Neural crest cell (in vitro differentiated cells): ENCODE data around the gene GSS. TPM values are rescaled to one million over a fixed set of nuclear protein-coding genes. Genes with fewer than 3 reads are reported as not detected.

Source experiments
- DNase-seq: peaks from one replicate; pipeline ENCODE4 v3.0.0; 2021; ENCODE audit warnings: low read depth, mixed read lengths, low spot score
- H3K27ac Mint-ChIP-seq: one replicate; pipeline ENCODE4 v1.8.0; 2021; ENCODE audit warnings: mild to moderate bottlenecking, mixed read lengths; ENCODE audit not compliant: unreplicated experiment
- H3K27me3 Mint-ChIP-seq: 2 replicates; pipeline ENCODE4 v1.8.0; 2021; ENCODE audit warnings: low read depth, mild to moderate bottlenecking, mixed read lengths
- H3K36me3 Mint-ChIP-seq: 2 replicates; pipeline ENCODE4 v1.8.0; 2021; ENCODE audit warnings: low read depth, mild to moderate bottlenecking, mixed read lengths
- H3K4me1 Mint-ChIP-seq: 2 replicates; pipeline ENCODE4 v1.8.0; 2021; ENCODE audit warnings: mixed read lengths
- H3K4me3 Mint-ChIP-seq: one replicate; pipeline ENCODE4 v1.8.0; 2021; ENCODE audit warnings: mild to moderate bottlenecking, mixed read lengths
- H3K9me3 Mint-ChIP-seq: 2 replicates; pipeline ENCODE4 v1.8.0; 2021; ENCODE audit warnings: mixed read lengths
- total RNA-seq: library from RNA; stranded (reverse); gene quantifications from 2 replicates; pipeline ENCODE4 v1.2.1, GENCODE V29; 2021
- TF ChIP-seq, protein P1 (sequence below): fragments of 200-600 bp; sonication (generic); conservative IDR thresholded peaks from 2 replicates; pipeline ENCODE4 v1.5.0; 2021; ENCODE audit warnings: antibody characterized with exemption, mild to moderate bottlenecking

GSS gene
- total RNA-seq, 1 donor from 2014 or later, result 78.8 TPM

GRCh38 chr20:34995696-34996095, 40.1 kb upstream of the GSS start:
- H3K9me3 Mint-ChIP-seq, result no peaks in the 10 kb centered on the region
- no peaks in the 10 kb centered on the region for H3K4me1 Mint-ChIP-seq
- TF ChIP-seq, protein P1, sequence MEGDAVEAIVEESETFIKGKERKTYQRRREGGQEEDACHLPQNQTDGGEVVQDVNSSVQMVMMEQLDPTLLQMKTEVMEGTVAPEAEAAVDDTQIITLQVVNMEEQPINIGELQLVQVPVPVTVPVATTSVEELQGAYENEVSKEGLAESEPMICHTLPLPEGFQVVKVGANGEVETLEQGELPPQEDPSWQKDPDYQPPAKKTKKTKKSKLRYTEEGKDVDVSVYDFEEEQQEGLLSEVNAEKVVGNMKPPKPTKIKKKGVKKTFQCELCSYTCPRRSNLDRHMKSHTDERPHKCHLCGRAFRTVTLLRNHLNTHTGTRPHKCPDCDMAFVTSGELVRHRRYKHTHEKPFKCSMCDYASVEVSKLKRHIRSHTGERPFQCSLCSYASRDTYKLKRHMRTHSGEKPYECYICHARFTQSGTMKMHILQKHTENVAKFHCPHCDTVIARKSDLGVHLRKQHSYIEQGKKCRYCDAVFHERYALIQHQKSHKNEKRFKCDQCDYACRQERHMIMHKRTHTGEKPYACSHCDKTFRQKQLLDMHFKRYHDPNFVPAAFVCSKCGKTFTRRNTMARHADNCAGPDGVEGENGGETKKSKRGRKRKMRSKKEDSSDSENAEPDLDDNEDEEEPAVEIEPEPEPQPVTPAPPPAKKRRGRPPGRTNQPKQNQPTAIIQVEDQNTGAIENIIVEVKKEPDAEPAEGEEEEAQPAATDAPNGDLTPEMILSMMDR, result no peak
- H3K27ac Mint-ChIP-seq, result no peak overlapping the region
- peaks cover 5% of the 10 kb centered on the region for H3K27me3 Mint-ChIP-seq
- peaks cover 11% of the 10 kb centered on the region for H3K36me3 Mint-ChIP-seq
- no peak for DNase-seq
- peak overlapping the region; percentile 36 for H3K4me3 Mint-ChIP-seq

DNA sequence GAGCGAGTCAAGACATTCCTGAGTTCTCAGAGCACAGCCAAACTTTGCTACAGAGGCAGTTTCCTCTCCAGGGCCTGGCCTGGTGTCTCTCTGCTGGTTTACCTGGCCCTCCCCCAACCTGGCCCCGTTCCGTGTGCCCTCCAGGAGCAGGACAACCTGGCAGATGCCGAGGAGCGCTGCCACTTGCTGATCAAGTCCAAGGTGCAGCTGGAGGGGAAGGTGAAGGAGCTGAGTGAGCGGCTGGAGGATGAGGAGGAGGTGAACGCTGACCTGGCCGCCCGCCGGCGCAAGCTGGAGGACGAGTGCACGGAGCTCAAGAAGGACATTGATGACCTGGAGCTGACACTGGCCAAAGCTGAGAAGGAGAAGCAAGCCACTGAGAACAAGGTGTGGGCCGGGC, 39.6 kb upstream of the GSS start:
- H3K36me3 Mint-ChIP-seq, result peaks cover 10% of the 10 kb centered on the region
- TF ChIP-seq, protein P1, result no peak
- peaks cover 5% of the 10 kb centered on the region for H3K27me3 Mint-ChIP-seq
- no peak overlapping the region for H3K4me3 Mint-ChIP-seq
- no peaks in the 10 kb centered on the region for H3K4me1 Mint-ChIP-seq
- no peak overlapping the region for H3K27ac Mint-ChIP-seq
- H3K9me3 Mint-ChIP-seq, result no peaks in the 10 kb centered on the region
- DNase-seq, result no peak

DNA sequence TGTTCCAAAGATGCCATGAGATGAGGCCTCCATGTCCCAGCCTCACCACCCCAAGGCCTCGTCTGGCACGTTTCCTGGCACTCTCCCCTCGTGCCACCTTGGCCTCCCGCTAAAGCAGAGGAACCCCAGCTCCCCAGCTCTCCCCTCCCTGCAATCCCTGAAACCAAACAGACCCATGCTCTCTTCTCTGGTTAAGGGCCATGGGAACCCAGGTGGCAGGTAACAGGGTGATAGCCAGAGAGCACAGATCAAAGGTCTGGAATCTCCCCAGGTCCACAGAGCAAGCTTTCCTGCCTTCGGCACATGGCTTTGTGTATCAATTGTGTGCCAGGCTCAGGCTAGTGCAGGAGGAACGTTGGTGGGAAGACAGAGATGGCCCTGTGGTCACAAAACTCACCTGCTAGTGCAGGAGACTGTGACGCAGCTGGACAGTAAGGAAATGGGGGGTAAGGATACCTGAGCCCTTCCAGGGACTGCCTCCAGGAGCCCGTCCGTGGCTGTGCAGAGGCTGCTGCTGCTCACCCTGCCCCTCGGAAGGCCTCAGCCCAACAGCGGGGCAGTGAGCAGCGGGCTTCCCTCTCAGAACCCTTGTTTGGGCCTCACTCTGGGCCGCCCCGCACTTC, 39.0 kb upstream of the GSS start:
- TF ChIP-seq, protein P1, result no peak
- no peak overlapping the region for H3K4me3 Mint-ChIP-seq
- no peak for DNase-seq
- no peaks in the 10 kb centered on the region for H3K9me3 Mint-ChIP-seq
- H3K4me1 Mint-ChIP-seq, result no peaks in the 10 kb centered on the region
- H3K36me3 Mint-ChIP-seq, result peaks cover 10% of the 10 kb centered on the region
- H3K27me3 Mint-ChIP-seq, result peaks cover 5% of the 10 kb centered on the region
- H3K27ac Mint-ChIP-seq, result no peak overlapping the region

- Mint-ChIP-seq H3K4me1 (no peaks in the 10 kb centered on the region), H3K4me3 (no peak overlapping the region), H3K36me3 (peaks cover 13% of the 10 kb centered on the region), H3K27me3 (peaks cover 5% of the 10 kb centered on the region), H3K9me3 (no peaks in the 10 kb centered on the region), H3K27ac (no peak overlapping the region)
- TF ChIP-seq, protein P1, result no peak
- DNase-seq, result no peak
Observed at GRCh38 chr20:34993941-34994508, 38.4 kb upstream of the GSS start.

- DNase-seq, result no peak
- Mint-ChIP-seq H3K4me1 (peaks cover 4% of the 10 kb centered on the region), H3K9me3 (no peaks in the 10 kb centered on the region), H3K27ac (no peak overlapping the region), H3K36me3 (peaks cover 11% of the 10 kb centered on the region), H3K4me3 (no peak overlapping the region), H3K27me3 (peaks cover 4% of the 10 kb centered on the region)
- TF ChIP-seq, protein P1, result no peak
Observed at GRCh38 chr20:34992751-34993417, 37.3 kb upstream of the GSS start.
